ENCODE data around the gene PLK5. TPM values are rescaled to one million over a fixed set of nuclear protein-coding genes. Genes with fewer than 3 reads are reported as not detected.

Gene PLK5
- total RNA-seq, 1 experiment from 2014 or later: 1.4 TPM

DNA sequence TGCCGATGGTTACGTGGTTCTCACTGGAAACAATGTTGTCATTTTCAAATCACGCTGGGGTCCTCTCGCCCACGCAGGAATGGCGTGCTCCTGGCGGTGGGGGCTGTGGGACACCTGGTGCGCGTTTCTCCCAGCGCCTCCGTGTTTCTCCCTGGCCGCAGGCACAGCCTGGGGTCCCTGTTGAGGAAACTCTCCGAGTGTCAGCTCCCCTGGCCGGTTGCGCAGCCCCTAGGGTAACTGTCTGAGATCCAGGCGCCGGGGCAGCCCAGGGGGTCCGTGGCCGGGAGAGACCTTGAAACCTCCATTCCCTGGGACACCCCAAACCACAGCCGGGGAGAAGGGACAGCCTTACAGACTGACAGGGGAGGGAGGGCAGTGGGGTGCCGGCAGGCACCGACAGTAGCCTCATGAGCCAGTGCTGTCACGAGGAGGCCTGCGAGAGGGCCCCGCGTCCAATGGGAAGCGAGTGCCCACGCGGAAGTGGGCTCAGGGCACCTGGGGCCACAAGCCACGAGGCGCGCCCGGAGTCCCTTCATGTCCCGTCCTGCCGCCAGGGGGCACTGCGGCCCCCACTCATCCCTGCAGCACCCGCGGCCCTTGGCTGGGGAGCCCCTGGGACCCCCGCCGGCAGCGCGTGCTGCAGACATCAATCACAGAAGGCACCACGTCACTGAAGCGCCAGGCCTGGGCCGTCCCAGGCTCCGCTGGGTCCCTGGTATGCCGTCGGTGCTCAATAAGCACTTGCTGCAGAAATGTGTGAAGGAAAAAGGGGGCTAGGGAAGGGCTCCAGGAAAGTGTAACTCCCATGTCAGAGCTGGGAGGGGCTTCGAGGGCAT lies 20.6 kb upstream of the PLK5 start (continued):
- TF ChIP-seq FOXP1 (CRISPR knock-in tag; IDR thresholded peaks at IDR 0.05; ENCODE audit: borderline replicate concordance) (peak; percentile 51; the same call in 1 of the 2 replicates), NR2C2 (CRISPR knock-in tag; IDR thresholded peaks at IDR 0.05) (0 out of 2 replicates have a peak, but pooled peaks have one; percentile 17), SMAD3 (CRISPR knock-in tag; IDR thresholded peaks at IDR 0.05; ENCODE audit: borderline replicate concordance) (no peak)

- Mint-ChIP-seq H3K27ac (no peak overlapping the region), H3K4me1 (no peaks in the 10 kb centered on the region; the same call in 1 of the 2 replicates), H3K27me3 (ENCODE audit: low read depth) (peaks cover 49% of the 10 kb centered on the region), H3K4me3 (no peak overlapping the region), H3K9me3 (no peaks in the 10 kb centered on the region), H3K36me3 (peaks cover 5% of the 10 kb centered on the region; the same call in 1 of the 2 replicates)
- no peak for DNase-seq (ENCODE audit: low spot score)
- TF ChIP-seq CBFB (CRISPR knock-in tag; IDR thresholded peaks at IDR 0.05; ENCODE audit: low read depth) (no peak), ETV6 (CRISPR knock-in tag; IDR thresholded peaks at IDR 0.05) (no peak), ZNF263 (CRISPR knock-in tag; IDR thresholded peaks at IDR 0.05; ENCODE audit: low read depth) (no peak), CREM (CRISPR knock-in tag; IDR thresholded peaks at IDR 0.05) (no peak), RELA (CRISPR knock-in tag; IDR thresholded peaks at IDR 0.05; ENCODE audit: borderline replicate concordance) (no peak), HMGA2 (CRISPR knock-in tag; IDR thresholded peaks at IDR 0.05) (no peak), ERG (CRISPR knock-in tag; IDR thresholded peaks at IDR 0.05) (no peak), NR2C2 (CRISPR knock-in tag; IDR thresholded peaks at IDR 0.05) (no peak), PRRX2 (CRISPR knock-in tag; IDR thresholded peaks at IDR 0.05) (no peak), MLX (CRISPR knock-in tag; IDR thresholded peaks at IDR 0.05) (no peak), ZNF396 (CRISPR knock-in tag; IDR thresholded peaks at IDR 0.05; ENCODE audit: borderline replicate concordance) (no peak), HMGXB4 (CRISPR knock-in tag; IDR thresholded peaks at IDR 0.05) (no peak), ZBTB21 (CRISPR knock-in tag; IDR thresholded peaks at IDR 0.05; ENCODE audit: borderline replicate concordance) (no peak), ESRRA (CRISPR knock-in tag; IDR thresholded peaks at IDR 0.05; ENCODE audit: borderline replicate concordance) (no peak), OVOL2 (CRISPR knock-in tag; IDR thresholded peaks at IDR 0.05; ENCODE audit: borderline replicate concordance) (no peak), TEAD4 (CRISPR knock-in tag; IDR thresholded peaks at IDR 0.05) (no peak)
- TF ChIP-seq, protein P1, sequence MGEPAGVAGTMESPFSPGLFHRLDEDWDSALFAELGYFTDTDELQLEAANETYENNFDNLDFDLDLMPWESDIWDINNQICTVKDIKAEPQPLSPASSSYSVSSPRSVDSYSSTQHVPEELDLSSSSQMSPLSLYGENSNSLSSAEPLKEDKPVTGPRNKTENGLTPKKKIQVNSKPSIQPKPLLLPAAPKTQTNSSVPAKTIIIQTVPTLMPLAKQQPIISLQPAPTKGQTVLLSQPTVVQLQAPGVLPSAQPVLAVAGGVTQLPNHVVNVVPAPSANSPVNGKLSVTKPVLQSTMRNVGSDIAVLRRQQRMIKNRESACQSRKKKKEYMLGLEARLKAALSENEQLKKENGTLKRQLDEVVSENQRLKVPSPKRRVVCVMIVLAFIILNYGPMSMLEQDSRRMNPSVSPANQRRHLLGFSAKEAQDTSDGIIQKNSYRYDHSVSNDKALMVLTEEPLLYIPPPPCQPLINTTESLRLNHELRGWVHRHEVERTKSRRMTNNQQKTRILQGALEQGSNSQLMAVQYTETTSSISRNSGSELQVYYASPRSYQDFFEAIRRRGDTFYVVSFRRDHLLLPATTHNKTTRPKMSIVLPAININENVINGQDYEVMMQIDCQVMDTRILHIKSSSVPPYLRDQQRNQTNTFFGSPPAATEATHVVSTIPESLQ (CRISPR knock-in tag; IDR thresholded peaks at IDR 0.05): no peak
- TF ChIP-seq, protein P2, sequence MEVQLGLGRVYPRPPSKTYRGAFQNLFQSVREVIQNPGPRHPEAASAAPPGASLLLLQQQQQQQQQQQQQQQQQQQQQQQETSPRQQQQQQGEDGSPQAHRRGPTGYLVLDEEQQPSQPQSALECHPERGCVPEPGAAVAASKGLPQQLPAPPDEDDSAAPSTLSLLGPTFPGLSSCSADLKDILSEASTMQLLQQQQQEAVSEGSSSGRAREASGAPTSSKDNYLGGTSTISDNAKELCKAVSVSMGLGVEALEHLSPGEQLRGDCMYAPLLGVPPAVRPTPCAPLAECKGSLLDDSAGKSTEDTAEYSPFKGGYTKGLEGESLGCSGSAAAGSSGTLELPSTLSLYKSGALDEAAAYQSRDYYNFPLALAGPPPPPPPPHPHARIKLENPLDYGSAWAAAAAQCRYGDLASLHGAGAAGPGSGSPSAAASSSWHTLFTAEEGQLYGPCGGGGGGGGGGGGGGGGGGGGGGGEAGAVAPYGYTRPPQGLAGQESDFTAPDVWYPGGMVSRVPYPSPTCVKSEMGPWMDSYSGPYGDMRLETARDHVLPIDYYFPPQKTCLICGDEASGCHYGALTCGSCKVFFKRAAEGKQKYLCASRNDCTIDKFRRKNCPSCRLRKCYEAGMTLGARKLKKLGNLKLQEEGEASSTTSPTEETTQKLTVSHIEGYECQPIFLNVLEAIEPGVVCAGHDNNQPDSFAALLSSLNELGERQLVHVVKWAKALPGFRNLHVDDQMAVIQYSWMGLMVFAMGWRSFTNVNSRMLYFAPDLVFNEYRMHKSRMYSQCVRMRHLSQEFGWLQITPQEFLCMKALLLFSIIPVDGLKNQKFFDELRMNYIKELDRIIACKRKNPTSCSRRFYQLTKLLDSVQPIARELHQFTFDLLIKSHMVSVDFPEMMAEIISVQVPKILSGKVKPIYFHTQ (CRISPR knock-in tag; IDR thresholded peaks at IDR 0.05): no peak
- TF ChIP-seq, protein P3, sequence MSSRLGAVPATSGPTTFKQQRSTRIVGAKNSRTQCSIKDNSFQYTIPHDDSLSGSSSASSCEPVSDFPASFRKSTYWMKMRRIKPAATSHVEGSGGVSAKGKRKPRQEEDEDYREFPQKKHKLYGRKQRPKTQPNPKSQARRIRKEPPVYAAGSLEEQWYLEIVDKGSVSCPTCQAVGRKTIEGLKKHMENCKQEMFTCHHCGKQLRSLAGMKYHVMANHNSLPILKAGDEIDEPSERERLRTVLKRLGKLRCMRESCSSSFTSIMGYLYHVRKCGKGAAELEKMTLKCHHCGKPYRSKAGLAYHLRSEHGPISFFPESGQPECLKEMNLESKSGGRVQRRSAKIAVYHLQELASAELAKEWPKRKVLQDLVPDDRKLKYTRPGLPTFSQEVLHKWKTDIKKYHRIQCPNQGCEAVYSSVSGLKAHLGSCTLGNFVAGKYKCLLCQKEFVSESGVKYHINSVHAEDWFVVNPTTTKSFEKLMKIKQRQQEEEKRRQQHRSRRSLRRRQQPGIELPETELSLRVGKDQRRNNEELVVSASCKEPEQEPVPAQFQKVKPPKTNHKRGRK (CRISPR knock-in tag; IDR thresholded peaks at IDR 0.05; ENCODE audit: borderline replicate concordance): no peak
- ChIA-PET POLR2A (no interaction called here), CTCF (interaction anchor here (0.6 to 1.0 kb wide), 5 partner anchors 10 to 42 kb away, joined by 3 to 6 read pairs (median 4); partner anchors contain the start of gene REEP6)
- ATAC-seq: no peak
These were observed 19.7 kb upstream of the PLK5 start for GRCh38 chr19:1503925-1504773.
